GM12878 (cell line): ENCODE results near the gene AGRP. TPM values are rescaled to one million over a fixed set of nuclear protein-coding genes. Genes with fewer than 3 reads are reported as not detected.

Experiments
- ATAC-seq: fragments of 200-7000 bp; cut with Tn5 transposase; 3 replicates; pipeline ENCODE4 v1.9.1; 2020; ENCODE audit warnings: mild to moderate bottlenecking, moderate library complexity
- BruUV-seq: library from RNA; stranded (reverse); fragments of 400-500 nt; replicated peaks from 2 replicates; lab custom pipeline; 2021; lab: Mats Ljungman, UMichigan
- CTCF ChIA-PET: fragments of 300-600 bp; sonication (Branson Sonifier 250); formaldehyde crosslinking; extraction: SDS; loops from one replicate; lab custom pipeline; 2021; ENCODE audit warnings: inconsistent platforms; lab: Yijun Ruan, JAX
- POLR2A ChIA-PET: fragments of 350-600 bp; formaldehyde crosslinking; extraction: SDS; loops from one replicate; lab custom pipeline; 2021; ENCODE audit warnings: inconsistent platforms; lab: Charles Lee
- RAD21 ChIA-PET: fragments of 300-600 bp; sonication (Branson Sonifier 250); formaldehyde crosslinking; loops from one replicate; lab custom pipeline; 2023; ENCODE audit warnings: antibody characterized with exemption; ENCODE audit not compliant: unreplicated experiment; lab: Charles Lee
- SMC1A ChIA-PET: fragments of 300-600 bp; sonication (Branson Sonifier 250); formaldehyde crosslinking; loops from one replicate; lab custom pipeline; 2023; ENCODE audit not compliant: unreplicated experiment, uncharacterized antibody; lab: Charles Lee
- DNase-seq: peaks from one replicate; pipeline ENCODE4 v3.0.0-alpha.2; 2011; ENCODE audit warnings: low read depth, low spot score
- FAIRE-seq: peaks from 3 replicates; lab custom pipeline; 2011; peaks lifted over from hg19 to GRCh38; lab: Jason Lieb, UNC
- H2AFZ ChIP-seq: 2 replicates; pipeline ENCODE4 v1.6.0; 2011; ENCODE audit warnings: low read depth, low read length, control low read depth; ENCODE audit not compliant: control insufficient read depth
- H3K27ac ChIP-seq: 2 replicates; pipeline ENCODE4 v1.5.1; 2011; ENCODE audit warnings: control low read depth; ENCODE audit not compliant: control insufficient read depth, insufficient read depth
- H3K27me3 ChIP-seq, 2 experiments: replicated peaks in 1 of 2; 2 replicates each; pipeline versions ENCODE4 v1.6.0 to v1.6.1; 2011; ENCODE audit warnings: low read length in 1 of 2; ENCODE audit not compliant: control insufficient read depth in 2 of 2, insufficient read depth in 2 of 2
- H3K36me3 ChIP-seq, 2 experiments: 2 replicates each; pipeline ENCODE4 v1.5.1; 2011; ENCODE audit warnings: low read length in 1 of 2; ENCODE audit not compliant: control insufficient read depth in 2 of 2, insufficient read depth in 2 of 2
- H3K4me1 ChIP-seq: 2 replicates; pipeline ENCODE4 v1.6.1; 2011; ENCODE audit warnings: mild to moderate bottlenecking, low read length, moderate library complexity, mixed read lengths; ENCODE audit not compliant: control insufficient read depth, insufficient read depth
- H3K4me2 ChIP-seq: 2 replicates; pipeline ENCODE4 v1.6.0; 2011; ENCODE audit warnings: control low read depth; ENCODE audit not compliant: control insufficient read depth, insufficient read depth
- H3K4me3 ChIP-seq: fragments of 200-600 bp; sonication (generic); 2 replicates; pipeline ENCODE4 v1.5.1; 2016
- H3K79me2 ChIP-seq: 2 replicates; pipeline ENCODE4 v1.6.0; 2011; ENCODE audit warnings: low read length; ENCODE audit not compliant: control insufficient read depth, insufficient read depth
- H3K9ac ChIP-seq: 2 replicates; pipeline ENCODE4 v1.8.0; 2011; ENCODE audit warnings: low read length, control low read depth, mixed read lengths; ENCODE audit not compliant: control insufficient read depth, insufficient read depth
- H3K9me3 ChIP-seq: replicated peaks from 3 replicates; pipeline ENCODE4 v1.5.1; 2011; ENCODE audit warnings: mild to moderate bottlenecking, low read length; ENCODE audit not compliant: control insufficient read depth, insufficient read depth
- H4K20me1 ChIP-seq: 2 replicates; pipeline ENCODE4 v1.6.0; 2011; ENCODE audit not compliant: control insufficient read depth, insufficient read depth
- ESRRA ChIP-seq: IDR thresholded peaks from 2 replicates; pipeline ENCODE4 v1.6.1; 2012; ENCODE audit warnings: mild to moderate bottlenecking, low read length, improper control_type of control experiment
- GATAD2B ChIP-seq: fragments of 450-650 bp; conservative IDR thresholded peaks from 2 replicates; pipeline ENCODE4 v1.6.1; 2017; ENCODE audit warnings: low read depth, mild to moderate bottlenecking, moderate library complexity
- HDAC2 ChIP-seq: fragments of 200-600 bp; sonication (generic); IDR thresholded peaks from 2 replicates; pipeline ENCODE4 v1.6.1; 2017
- HDGF ChIP-seq: fragments of 450-650 bp; IDR thresholded peaks from 2 replicates; pipeline ENCODE4 v1.6.1; 2016; ENCODE audit warnings: antibody characterized with exemption
- JUND ChIP-seq: IDR thresholded peaks from 2 replicates; pipeline ENCODE4 v1.6.1; 2012; ENCODE audit warnings: low read depth, mild to moderate bottlenecking, low read length, improper control_type of control experiment, moderate library complexity
- KLF5 ChIP-seq: fragments of 450-650 bp; IDR thresholded peaks from 2 replicates; pipeline ENCODE4 v1.6.1; 2014; ENCODE audit warnings: mild to moderate bottlenecking; ENCODE audit not compliant: partially characterized antibody
- NFIC ChIP-seq: IDR thresholded peaks from 2 replicates; pipeline ENCODE4 v1.6.1; 2012; ENCODE audit warnings: low read depth, mild to moderate bottlenecking, inconsistent platforms, low read length, moderate library complexity
- PAX5 ChIP-seq: IDR thresholded peaks from 2 replicates; pipeline ENCODE4 v1.6.1; 2011; ENCODE audit warnings: low read depth, low read length, borderline replicate concordance
- SMC3 ChIP-seq: IDR thresholded peaks from 2 replicates; pipeline ENCODE4 v1.6.1; 2011; ENCODE audit warnings: low read length, improper control_type of control experiment, borderline replicate concordance
- STAT3 ChIP-seq: IDR thresholded peaks from 2 replicates; pipeline ENCODE4 v1.6.1; 2011; ENCODE audit warnings: low read depth, low read length, improper control_type of control experiment
- TCF12 ChIP-seq: IDR thresholded peaks from 2 replicates; pipeline ENCODE4 v1.6.1; 2011; ENCODE audit warnings: low read depth, mild to moderate bottlenecking, low read length
- WGBS: methylation state at CpG from one replicate; pipeline ENCODE4 v1.1.6; 2016; ENCODE audit warnings: low lambda C conversion rate; ENCODE audit not compliant: insufficient replicate concordance, insufficient coverage; ENCODE audit errors: missing lambda C conversion rate; 5-methylcytosine and 5-hydroxymethylcytosine counted together
- in situ Hi-C: fragments of 300-500 bp; cut with MboI; formaldehyde crosslinking; loops from 9 replicates; pipeline ENCODE4 v1.14.3; 2018; ENCODE audit warnings: mixed read lengths
- intact Hi-C: fragments of 100-400 bp; cut with micrococcal nuclease; formaldehyde crosslinking; loops from one replicate; pipeline ENCODE4 v1.14.2; 2022; ENCODE audit not compliant: unreplicated experiment
- polyA plus RNA-seq, 11 experiments: library from polyadenylated mRNA; depleted of rRNA in 4 of 11; unstranded in 6 of 11; stranded (reverse) in 5 of 11; fragments of >200 nt; fragmentation: Nextera tagmentation in 4 of 11; fragmentation: Illumina TruSeq in 1 of 11; extraction: Ambion mirVana in 4 of 11; extraction: Trizol in 1 of 11; gene quantifications; 1 replicate in 1 of 11; 2 replicates in 10 of 11; pipeline versions ENCODE4 v1.2.1 to v1.2.3, GENCODE V29; 2011 to 2016; ENCODE audit warnings: inconsistent platforms in 2 of 11, missing spikeins in 2 of 11, low read depth in 1 of 11
- total RNA-seq, 4 experiments: library from RNA; depleted of rRNA in 3 of 4; stranded (reverse); fragments of >200 nt in 3 of 4; fragmentation: Illumina TruSeq in 1 of 4; extraction: Trizol in 1 of 4; gene quantifications; 2 replicates each; pipeline versions ENCODE4 v1.2.1 to v1.2.3, GENCODE V29; 2013 to 2021
- TF ChIP-seq, protein P1 (sequence below): fragments of 450-650 bp; IDR thresholded peaks from 2 replicates; pipeline ENCODE4 v1.6.1; 2014; ENCODE audit warnings: mild to moderate bottlenecking
- TF ChIP-seq, protein P2 (sequence below): IDR thresholded peaks from 2 replicates; pipeline ENCODE4 v1.6.1; 2011; ENCODE audit warnings: low read depth, low read length, improper control_type of control experiment, borderline replicate concordance
- TF ChIP-seq, protein P3 (sequence below): fragments of 450-650 bp; IDR thresholded peaks from 2 replicates; pipeline ENCODE4 v1.6.1; 2018; ENCODE audit warnings: mild to moderate bottlenecking, low read depth, moderate library complexity; ENCODE audit not compliant: partially characterized antibody

AGRP gene
- total and polyA plus RNA-seq, 10 of the 15 experiments (the other 5 are each of a cell fraction or from before 2014, with no cell fraction given) = 0.16 to 0.75 (median 0.53) TPM; not detected in 6

DNA sequence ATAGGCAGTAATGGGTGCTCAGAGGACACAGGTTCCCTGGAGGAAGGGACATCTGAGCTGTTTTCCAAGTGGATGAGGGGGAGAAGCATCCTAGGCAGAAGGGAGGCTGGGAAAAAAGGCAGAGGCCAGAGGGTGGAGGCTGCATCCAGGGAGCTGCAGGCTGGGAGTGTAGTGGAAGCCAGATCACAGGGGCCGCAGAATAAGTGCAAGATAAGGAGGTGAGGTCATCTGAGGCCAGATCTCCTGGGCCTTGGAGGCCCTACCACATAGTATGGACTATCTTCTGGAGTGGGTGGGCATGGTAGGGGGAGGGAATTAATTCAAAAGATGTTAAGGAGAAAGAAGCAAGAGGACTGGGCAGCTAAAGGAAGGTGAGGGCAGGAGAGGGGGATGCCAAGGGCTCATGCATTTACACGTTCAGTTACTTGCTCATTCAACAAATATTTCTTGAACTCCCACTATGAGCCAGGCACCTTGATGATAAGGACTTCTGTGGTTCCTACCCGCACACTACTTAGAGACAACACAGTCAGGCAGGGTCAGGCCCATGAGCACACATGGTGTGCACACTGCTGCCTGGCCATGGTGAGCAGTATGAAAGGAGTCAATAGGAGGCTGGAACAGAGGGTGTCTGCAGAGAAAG lies 42.9 kb upstream of the AGRP start:
- no peak for ATAC-seq

More for the DNA sequence above, 42.9 kb upstream of the AGRP start:
- CTCF ChIA-PET = interaction anchor here (1.0 to 2.2 kb wide), 4 partner anchors 21 to 141 kb away, joined by 3 to 10 read pairs (median 4); partner anchors contain the start of genes C16orf86 and ENKD1
- Histone ChIP-seq H3K9me3 (no peaks in the 10 kb centered on the region), H3K4me1 (peaks cover 23% of the 10 kb centered on the region), H3K79me2 (no peaks in the 10 kb centered on the region; the same call in 1 of the 2 replicates), H3K36me3 (no peaks in the 10 kb centered on the region), H3K4me3 (no peak overlapping the region), H3K9ac (no peak overlapping the region), H3K27ac (no peak overlapping the region), H4K20me1 (no peaks in the 10 kb centered on the region), H2AFZ (no peak overlapping the region), H3K4me2 (no peak overlapping the region), H3K27me3 (no peaks in the 10 kb centered on the region)
- DNase-seq = no peak
- SMC1A ChIA-PET = interaction anchor here (0.7 to 2.1 kb wide), 3 partner anchors 11 to 193 kb away, joined by 3 to 4 read pairs (median 3); partner anchors contain the start of gene GFOD2
- intact Hi-C loops = loop anchor here (10.0 kb wide), 1 partner anchor 399 kb away; no protein-coding TSS in a partner anchor
- BruUV-seq = no TSS peak
- WGBS = 42% methylated on average over 3 of the region's 3 CpGs
- FAIRE-seq = no peak
- POLR2A ChIA-PET = interaction anchor here (0.5 kb wide), 1 partner anchor 8 kb away, joined by 4 read pairs; no protein-coding TSS in a partner anchor
- TF ChIP-seq TCF12 (no peak), STAT3 (no peak), JUND (no peak), NFIC (no peak), PAX5 (no peak), ESRRA (no peak), GATAD2B (no peak), HDGF (no peak), KLF5 (no peak), SMC3 (no peak), HDAC2 (no peak)
- TF ChIP-seq, protein P1, sequence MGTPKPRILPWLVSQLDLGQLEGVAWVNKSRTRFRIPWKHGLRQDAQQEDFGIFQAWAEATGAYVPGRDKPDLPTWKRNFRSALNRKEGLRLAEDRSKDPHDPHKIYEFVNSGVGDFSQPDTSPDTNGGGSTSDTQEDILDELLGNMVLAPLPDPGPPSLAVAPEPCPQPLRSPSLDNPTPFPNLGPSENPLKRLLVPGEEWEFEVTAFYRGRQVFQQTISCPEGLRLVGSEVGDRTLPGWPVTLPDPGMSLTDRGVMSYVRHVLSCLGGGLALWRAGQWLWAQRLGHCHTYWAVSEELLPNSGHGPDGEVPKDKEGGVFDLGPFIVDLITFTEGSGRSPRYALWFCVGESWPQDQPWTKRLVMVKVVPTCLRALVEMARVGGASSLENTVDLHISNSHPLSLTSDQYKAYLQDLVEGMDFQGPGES = no peak
- TF ChIP-seq, protein P2, sequence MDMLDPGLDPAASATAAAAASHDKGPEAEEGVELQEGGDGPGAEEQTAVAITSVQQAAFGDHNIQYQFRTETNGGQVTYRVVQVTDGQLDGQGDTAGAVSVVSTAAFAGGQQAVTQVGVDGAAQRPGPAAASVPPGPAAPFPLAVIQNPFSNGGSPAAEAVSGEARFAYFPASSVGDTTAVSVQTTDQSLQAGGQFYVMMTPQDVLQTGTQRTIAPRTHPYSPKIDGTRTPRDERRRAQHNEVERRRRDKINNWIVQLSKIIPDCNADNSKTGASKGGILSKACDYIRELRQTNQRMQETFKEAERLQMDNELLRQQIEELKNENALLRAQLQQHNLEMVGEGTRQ = no peak
- TF ChIP-seq, protein P3, sequence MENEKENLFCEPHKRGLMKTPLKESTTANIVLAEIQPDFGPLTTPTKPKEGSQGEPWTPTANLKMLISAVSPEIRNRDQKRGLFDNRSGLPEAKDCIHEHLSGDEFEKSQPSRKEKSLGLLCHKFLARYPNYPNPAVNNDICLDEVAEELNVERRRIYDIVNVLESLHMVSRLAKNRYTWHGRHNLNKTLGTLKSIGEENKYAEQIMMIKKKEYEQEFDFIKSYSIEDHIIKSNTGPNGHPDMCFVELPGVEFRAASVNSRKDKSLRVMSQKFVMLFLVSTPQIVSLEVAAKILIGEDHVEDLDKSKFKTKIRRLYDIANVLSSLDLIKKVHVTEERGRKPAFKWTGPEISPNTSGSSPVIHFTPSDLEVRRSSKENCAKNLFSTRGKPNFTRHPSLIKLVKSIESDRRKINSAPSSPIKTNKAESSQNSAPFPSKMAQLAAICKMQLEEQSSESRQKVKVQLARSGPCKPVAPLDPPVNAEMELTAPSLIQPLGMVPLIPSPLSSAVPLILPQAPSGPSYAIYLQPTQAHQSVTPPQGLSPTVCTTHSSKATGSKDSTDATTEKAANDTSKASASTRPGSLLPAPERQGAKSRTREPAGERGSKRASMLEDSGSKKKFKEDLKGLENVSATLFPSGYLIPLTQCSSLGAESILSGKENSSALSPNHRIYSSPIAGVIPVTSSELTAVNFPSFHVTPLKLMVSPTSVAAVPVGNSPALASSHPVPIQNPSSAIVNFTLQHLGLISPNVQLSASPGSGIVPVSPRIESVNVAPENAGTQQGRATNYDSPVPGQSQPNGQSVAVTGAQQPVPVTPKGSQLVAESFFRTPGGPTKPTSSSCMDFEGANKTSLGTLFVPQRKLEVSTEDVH = no peak
- RAD21 ChIA-PET = interaction anchor here (0.6 to 1.5 kb wide), 3 partner anchors 10 to 141 kb away, joined by 3 to 4 read pairs (median 3); no protein-coding TSS in a partner anchor
- in situ Hi-C loops = no loop called here
